ENCODE data around the gene RASEF.

RASEF gene

DNA sequence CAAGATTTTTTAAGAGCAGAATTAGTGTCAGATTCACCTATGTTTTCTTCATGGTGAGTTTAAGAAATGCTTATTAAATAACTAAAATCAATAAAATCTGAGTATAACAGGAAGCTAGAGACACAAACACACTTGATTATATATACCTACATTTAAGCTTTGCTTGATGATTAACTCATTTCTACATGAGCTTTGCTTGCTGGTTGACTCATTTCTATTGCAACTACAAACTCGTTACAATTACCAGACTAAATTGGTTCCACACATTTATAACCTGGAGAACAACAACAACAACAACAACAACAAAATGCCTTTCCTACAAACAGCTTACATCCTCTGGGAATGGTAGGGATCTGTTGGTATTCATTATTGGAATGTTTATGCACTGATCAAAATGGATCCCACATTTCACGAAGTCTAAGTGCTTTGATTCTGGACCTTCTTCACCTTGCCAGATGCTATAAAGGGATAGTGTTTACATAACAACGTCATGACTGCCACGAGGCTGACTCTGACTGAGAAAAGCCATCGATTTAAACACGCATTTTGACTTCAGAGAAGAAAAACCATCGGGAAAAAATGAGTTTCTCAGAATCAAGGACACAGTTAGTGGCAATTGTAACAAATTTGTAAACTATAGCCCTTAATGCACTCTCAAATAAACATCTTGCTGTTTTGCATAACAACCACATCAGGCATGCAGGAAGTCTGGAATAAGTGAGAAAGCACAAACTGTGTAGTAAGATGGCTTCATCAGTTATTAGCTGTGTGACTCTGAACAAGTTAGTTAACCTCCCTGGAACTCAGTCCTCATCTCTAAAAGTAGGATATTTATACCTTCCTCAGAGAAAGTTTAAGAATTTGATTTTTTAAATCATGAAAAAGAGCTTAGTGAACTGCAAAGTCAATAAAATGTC, 49.8 kb downstream of the RASEF start:
- no peak for DNase-seq

DNA sequence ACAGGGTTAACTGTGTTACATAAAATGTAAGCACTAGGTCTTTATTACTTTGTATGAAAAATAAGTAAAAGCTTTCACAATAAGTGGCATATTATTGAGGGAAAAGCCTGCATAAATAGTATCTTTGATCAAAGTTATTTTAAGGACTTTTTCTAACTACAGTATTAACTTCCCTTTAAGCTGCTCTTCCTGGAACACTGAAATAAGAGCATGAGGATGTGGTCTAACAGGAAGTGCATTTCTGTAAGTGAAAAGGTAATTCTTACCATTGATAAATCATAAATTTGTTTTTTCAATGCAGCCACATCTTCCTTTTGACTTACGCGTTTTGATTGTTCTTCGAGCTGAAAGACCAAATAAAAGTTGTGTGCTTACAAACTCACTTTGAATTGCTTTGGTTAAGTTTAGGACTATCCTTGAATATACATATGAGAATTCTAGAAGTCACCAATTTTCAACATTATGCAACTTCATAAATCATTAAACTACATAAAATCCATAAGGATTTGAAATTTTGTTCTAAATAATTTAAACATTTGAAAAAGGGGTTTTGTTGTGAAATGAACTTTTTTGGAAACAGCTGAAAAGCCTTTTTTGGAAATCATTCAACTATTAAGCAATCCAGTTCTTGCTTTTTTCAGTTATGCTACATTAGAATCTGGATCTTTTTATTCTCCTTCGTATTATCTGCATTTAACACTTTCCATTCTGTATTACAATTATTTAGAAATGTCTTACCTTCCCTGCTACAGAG, 50.6 kb downstream of the RASEF start:
- no peak for DNase-seq

DNA sequence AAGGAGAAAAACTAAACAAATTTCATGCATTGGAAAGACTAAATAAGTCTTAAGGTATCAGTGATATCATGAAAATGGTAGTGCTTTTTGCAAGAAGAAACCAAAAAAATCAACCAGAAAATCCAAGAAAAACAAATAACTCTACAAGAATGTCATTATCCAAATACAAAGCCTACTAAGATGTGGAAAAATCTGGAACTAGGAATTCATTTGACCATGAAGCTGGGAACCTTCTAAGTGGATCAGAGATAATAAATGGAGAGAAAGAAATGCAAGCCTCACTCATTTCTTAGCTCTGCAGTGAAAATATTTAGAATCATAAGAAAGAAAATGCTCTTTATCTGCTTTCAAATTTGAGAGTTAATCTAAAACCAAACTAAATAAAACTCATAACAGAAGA, 51.3 kb downstream of the RASEF start:
- DNase-seq, result no peak

DNA sequence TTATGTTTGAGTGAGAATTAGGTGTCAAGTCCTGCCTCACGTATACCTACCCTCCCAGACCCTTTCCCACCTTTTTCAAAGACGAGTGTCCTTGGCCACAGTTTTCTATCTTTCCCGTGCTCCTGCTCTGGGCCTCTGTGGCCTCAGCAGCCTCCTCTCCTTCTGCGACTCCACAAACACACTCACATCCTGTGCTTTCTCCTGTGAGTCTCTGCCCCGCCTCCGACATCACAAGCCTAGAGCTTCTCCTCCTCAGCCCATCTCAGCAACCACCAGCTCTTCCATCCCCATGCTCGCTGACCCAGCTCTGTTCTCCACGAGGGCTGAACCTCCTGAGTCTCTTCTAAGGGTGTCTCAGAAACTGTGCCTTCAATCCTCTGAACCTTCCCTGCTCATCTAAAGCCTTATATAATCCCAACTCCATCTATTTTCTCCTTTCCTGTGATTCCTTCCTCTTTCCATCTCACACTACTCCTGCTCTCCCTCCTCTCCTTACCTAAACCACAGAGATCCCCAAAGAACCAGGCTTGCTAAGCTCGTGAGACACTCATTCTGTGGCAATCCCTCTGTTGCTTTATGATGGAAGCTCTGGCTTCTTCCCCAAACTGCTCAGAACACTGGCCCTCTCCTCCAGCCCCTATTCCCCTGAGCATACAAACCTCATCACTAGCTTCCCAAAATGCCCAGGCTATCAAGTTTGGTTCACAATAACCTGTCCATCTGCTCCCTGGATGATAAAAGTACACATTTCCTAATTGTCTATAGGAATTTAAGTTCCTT, 55.2 kb downstream of the RASEF start:
- no peak for DNase-seq

DNA sequence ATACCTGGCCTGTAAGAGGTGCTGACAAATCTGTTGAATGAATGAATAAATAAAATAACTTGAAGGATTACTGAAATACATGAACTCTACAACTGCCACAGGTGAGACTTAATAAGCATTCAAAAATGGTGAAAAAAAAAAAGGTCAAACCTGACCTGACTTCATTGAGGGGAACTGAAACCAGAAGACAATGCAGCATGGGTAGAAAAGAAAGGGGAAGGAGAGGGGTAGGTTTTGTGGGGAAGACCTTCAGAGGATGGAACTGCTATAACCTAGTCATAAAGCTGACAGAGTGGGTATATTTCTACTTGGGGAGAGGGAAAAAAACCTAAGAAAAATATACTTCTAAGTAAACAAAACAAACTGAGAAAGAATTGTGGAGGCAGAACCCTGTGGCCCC, 56.6 kb downstream of the RASEF start:
- no peak for DNase-seq

DNA sequence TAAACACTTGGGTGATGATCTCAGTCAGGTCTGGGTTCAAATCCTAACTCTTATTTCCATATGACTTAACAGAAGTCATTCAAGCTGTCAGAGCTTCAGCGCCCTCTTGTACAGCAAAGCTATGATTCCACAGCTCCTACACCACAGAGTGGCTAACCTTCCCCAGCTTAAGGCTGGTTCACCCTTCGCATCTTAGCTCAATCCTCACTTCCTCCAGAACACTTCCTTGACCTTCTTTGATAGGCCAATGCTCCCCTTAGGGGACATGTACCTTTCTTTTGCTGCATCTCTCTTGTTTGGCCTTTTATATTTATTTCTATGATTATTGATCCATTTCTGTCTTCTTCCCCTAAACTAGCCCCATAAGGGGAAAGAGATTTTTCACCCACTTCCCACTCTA, 57.0 kb downstream of the RASEF start:
- no peak for DNase-seq

DNA sequence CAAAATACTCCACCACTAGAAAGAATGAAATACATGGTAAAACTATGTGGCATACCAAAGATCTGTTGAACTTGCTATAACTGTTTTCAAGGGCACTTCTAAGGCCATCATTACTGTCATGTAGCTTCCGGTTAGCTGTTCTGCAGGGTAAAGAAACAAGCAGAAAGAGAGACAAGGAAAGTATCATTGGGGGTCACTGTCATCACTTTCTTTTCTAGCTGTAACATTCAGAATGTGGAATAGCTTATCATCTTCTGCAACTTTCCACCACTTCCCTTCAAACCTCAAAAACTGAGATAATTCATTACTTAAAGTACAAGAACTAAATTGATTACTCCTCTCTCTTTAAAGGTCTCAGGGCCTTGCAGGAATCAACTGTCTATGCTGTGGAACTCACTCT, 57.6 kb downstream of the RASEF start:
- DNase-seq, result no peak

DNA sequence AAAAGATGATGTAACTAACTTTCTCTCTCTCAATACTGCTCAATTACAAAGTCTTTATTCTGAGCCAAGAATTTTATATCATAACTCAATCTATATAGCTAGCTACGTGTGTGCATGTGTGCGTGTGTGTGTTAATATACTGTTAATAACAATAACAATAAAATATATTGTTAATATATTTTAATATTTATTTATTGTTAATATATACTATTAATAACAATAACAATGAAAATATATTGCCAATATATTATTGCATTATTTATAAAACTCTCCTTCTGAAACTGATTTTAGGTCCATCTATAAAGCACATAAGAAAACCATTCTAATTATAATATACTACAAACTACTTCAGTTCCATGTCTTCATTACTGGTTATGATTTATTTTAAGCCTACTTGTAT, 60.6 kb downstream of the RASEF start:
- no peak for DNase-seq

DNA sequence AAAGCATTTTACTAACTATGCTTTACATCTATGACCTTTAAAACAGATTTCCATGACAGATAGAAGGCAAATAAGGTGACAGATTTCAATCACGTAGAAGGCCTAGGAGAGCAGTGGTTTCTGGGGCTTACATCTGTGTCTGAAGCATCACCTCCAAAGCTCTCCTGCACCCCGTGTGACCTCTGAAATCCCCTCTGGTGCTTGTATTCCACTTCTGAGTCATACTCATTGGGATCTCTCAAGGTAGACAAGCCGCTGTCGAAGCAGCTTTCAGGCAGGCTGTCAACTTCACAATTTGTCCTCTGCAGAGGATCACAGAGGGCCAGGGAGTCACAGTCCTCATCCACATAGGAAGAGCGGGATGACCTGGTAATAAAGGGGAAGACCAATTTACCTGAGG, 62.2 kb downstream of the RASEF start:
- no peak for DNase-seq

DNA sequence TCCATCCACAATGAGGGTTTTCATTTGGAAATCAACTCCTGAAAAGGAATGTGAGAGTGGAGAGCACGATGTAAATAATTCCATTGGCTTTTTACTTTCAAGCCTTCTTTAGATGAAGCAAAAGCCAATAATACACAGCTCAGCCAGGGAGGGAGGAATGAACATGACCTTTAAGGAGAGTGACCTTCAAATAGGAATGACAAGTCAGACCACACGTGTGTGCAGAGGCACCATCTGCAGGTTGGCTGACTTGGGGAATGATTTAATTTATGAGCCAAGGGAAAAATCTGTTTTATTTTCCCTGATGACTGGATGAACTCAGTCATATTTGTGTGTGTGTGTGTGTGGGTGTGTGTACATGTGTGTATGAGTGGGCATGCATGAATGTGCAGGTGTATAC, 64.5 kb downstream of the RASEF start:
- no peak for DNase-seq

DNA sequence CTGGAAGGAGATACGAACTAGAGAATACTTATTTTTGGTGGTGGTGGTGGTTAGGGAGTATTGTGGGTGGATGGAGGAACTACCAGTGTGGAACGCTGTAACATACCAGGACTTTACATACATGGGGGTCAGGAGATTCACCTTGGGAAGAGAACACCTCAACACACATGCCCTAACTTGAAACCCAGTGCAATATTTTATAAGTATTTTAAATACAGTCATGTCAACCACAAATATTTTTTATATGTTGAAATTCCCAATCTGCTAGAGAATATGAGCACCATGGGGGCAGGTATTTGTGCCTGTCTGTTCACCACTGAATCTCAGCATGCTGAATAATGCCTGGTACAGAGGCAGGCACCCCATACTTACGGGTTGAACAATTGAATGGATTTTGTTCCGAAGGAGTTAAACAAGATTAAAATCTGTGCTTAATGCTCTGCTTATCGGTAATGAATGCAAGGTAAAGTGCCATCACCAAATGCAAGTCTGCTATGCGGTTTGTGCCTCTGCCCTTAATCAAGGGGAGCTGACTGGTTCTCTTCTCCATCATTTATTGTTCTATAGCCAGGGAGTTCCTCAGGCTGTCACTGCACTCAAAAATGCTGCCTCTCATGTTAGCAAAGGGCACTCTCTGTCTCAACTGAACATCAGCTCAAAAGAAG, 65.3 kb downstream of the RASEF start:
- no peak for DNase-seq

DNA sequence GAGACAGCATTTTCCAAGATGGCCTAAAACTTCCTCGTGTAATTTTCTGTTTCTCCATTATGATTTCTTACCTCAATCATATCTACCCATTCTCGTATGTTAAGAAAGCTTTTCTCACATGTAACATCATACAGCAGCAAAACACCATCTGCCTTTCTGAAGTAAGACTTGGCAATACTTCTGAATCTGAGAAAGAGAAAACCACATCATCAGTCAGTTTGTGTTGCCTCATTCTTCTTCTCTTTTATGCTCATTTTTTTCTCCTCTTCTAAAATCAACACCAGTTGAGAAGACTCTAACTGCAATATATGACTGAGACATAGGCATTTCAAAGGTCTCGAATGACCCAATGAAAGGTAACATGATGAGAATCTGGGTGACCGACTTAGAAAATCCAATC, 66.0 kb downstream of the RASEF start:
- DNase-seq, result no peak

DNA sequence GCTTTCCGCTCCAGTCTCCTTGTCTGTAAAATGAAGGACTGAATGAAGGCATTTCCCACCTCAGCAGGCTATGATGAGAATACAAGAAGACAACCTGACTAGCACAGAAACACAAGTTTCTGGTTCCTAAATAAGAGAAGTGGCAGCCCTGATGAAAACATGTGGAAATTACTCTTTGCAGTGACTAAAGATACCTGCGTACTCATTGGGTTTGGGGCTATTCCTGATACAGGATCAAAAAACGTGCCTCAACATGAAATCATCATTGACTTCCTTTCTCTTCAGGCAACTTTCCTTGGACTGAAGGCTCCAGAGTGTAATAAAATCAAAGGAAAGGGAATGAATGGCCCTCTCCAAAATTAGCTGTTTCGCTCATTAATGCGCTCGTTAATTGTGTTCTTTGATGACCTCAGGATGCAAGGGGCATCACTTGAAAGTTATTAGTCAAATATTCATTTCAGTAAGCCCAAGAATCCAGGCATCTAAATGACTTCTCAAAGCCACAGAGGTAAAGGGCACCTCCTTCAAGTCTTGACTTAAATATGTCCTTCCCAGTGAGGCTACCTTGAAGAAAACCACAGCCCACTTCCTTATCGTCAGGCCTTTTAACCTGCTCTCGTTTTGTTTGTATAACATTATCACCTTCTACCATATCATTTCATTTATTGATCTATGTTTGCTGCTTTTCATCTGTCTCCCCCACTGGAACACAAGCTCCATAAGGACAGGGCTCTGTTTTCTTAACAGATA, 68.9 kb downstream of the RASEF start:
- no peak for DNase-seq

DNA sequence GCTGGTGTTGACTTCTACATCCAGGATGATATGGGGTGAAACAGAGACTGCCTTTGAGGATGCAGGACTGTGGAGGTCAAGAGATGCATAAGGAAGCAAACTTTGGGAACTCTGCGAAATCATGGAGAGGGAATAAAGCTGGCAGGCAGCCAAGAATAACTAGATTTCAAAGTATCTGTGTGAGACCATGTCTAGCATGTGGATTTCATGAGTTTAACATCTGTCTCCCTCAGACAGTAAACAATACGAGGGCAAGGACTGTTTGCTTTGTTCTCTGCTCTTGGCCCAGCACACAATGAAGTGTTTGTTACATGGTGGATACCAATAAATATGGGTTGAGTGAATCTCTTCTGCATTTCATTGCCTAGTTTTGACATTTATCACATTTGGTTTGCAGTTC, 71.3 kb downstream of the RASEF start:
- no peak for DNase-seq

DNA sequence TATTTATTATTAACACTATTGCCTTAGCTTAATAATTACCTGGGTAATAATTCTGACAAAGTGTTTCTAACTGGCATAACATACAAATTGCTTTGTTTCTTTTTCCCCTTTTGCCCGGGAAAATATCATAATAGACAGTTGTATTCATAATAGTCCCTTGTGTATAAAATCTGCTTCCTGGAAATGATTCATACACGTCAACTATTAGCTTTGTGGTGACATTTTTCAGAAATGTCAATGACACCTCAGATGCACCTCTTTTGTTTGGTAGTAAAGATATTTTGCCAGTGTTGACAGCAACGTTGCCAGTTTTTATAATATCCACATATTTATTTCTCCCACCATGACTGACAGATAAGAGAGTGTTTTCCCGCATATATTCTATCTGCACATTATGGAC, 73.0 kb downstream of the RASEF start:
- DNase-seq, result no peak

DNA sequence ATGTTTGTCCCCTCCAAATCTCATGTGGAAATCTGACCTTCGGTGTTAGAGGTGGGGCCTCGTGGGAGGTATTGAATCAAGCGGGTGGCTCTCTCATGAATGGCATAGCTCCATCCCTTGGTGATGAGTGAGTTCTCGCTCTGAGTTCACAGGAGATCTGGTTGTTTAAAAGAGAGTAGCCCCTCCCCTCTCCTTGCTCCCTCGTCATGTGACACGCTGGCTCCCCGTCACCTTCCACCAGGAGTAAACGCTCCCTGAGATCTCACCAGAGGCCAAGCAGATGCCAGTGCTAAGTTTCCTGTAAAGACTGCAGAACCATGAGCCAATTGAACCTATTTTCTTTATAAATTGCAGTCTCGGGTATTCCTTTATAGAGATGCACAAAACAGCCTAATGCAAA, 74.5 kb downstream of the RASEF start:
- DNase-seq, result no peak

DNA sequence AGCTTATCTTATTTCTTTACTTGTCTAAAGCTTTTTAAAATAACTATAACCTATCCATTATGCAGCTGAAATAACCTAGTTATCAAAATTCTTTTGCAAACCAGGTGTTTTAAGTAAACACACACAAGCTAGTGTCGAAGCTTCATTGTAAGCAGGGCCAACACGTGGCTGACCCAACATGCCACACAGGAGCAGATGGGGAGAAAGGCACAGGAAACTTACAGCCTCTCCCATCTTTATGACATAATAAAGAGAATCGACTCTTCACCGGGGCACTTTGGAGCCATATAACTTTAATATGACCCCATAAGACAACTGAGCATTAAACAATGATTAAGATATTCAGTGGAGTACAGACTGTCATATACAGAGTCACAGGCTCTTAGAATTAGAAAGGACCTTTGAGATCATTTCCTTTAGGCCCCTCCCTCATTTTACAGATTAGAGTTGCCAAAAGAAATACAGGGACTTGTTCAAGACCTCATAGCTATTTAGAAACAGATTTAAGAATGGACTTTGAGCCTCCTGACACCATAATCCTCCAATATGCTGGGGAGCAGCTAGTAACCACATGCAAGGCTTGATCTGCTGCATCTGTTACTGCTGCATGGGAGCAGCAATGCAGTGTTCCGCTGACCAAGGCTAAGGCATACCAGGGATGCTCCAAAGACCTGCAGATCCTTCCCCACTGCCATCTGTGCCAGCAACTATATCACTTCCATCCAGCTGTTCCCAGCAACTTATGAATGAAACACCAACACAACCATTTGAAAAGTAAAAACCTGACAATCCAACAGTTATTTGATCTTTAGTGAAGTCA, 75.4 kb downstream of the RASEF start:
- DNase-seq, result no peak

DNA sequence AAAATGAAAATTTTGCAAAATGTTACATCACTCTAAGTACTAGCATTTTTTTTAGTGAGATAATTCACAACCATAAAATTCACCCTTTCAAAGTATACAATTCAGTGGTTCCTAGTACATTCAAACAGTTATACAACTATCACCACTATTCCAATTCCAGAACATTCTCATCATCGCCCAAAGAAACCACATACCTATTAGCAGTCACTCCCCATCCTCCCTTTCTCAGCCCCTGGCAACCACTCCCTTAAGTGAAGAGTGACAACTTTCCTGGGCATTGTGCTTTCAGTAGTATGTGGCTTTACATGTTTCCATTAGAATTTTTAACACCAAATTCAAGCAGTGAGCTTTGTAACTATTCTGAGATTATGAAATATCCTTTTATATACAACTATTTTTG, 81.4 kb downstream of the RASEF start:
- no peak for DNase-seq

DNA sequence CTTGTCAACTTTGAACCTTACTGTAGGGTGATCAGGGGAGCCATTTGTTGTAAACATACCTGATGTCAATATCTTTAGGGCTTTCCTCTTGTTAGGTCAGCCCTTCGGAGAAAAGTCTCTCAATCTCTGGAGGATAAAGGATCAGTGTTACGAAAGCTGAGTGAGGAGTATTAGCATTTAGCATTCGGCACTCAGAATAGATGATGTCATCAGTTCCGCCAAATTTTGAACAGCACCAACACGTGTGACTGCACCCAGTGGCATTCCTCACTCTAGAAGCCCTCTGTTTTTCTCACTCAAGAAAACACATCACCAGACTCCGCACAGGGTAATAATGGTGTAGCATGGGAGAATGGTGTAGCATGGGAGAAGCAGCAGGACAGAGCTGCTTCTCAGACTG, 87.8 kb downstream of the RASEF start:
- no peak for DNase-seq

DNA sequence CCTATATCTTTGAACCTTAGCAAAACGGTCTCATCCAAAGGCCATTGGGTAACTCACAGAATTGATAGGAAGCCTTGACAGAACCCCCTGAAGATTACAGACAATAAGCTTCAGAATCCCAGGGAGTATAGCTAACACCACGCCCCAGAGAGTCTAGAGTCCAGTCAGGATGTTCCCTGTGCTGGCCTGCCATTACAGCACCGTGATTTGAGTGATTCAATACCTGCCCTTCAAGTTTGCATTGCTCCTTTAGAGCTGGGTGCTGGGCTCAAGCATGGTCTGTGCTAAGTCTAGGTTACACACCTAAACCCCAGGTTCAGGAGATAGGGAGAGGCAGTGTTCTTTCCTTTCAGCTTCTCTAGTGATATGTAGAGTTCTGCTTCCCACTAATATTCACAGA, 90.5 kb downstream of the RASEF start:
- DNase-seq, result no peak

DNA sequence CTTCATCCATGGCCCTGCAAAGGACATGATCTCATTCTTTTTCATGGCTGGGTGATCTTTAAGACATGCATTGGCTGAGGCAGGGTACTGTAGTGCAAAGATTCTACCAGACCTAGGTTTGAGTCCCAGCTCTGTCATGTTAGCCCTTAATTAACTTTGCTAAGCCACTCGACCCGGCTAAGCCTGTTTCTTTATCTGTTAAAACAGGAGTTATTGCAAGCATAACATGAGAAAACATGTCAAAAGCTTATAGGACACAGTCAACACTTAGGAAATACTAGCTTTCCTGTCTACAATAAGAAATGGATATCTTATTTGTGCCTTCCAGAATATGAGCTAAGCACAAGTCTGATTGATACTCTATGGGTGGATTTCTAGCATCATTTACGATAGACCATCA, 92.6 kb downstream of the RASEF start:
- DNase-seq, result no peak
